CD14-positive monocyte (primary cell): ENCODE data around the gene HMGXB3. TPM values are rescaled to one million over a fixed set of nuclear protein-coding genes. Genes with fewer than 3 reads are reported as not detected.

Source experiments
- DNase-seq, 3 donors: peaks; one replicate each; pipeline ENCODE4 v3.0.0-alpha.2; 2011 to 2022
- H2AFZ ChIP-seq: 2 replicates; pipeline ENCODE4 v1.6.0; 2012; ENCODE audit warnings: mild to moderate bottlenecking, low read depth, low read length, inconsistent platforms; ENCODE audit not compliant: insufficient read depth, poor library complexity, severe bottlenecking
- H3K27ac ChIP-seq, 2 donors: 1 replicate in 1 of 2; 2 replicates in 1 of 2; pipeline ENCODE4 v1.5.1; 2012 to 2013; ENCODE audit warnings: low read length in 2 of 2, control low read depth in 1 of 2, inconsistent platforms in 1 of 2, low read depth in 1 of 2, mild to moderate bottlenecking in 1 of 2
- H3K27me3 ChIP-seq, 2 donors: one replicate each; pipeline versions ENCODE4 v1.6.0 to v1.6.1; 2011 to 2013; ENCODE audit warnings: low read length in 2 of 2; ENCODE audit not compliant: control insufficient read depth in 2 of 2, insufficient read depth in 2 of 2
- H3K36me3 ChIP-seq, 2 donors: replicated peaks in 1 of 2; 1 replicate in 1 of 2; 2 replicates in 1 of 2; pipeline versions ENCODE4 v1.5.1 to v1.6.1; 2012 to 2013; ENCODE audit warnings: low read length in 2 of 2, control low read depth in 1 of 2, inconsistent platforms in 1 of 2, mild to moderate bottlenecking in 1 of 2; ENCODE audit not compliant: insufficient read depth in 2 of 2, control insufficient read depth in 1 of 2
- H3K4me1 ChIP-seq, 2 donors: 1 replicate in 1 of 2; 2 replicates in 1 of 2; pipeline versions ENCODE4 v1.5.1 to v1.6.1; 2012 to 2013; ENCODE audit warnings: low read length in 2 of 2, control low read depth in 1 of 2, inconsistent platforms in 1 of 2, mild to moderate bottlenecking in 1 of 2, moderate library complexity in 1 of 2; ENCODE audit not compliant: insufficient read depth in 2 of 2, control insufficient read depth in 1 of 2
- H3K4me2 ChIP-seq: replicated peaks from 2 replicates; pipeline ENCODE3; 2012; ENCODE audit warnings: low read length, moderate library complexity, mild to moderate bottlenecking; ENCODE audit not compliant: poor library complexity, severe bottlenecking; ENCODE audit errors: extremely low read depth
- H3K4me3 ChIP-seq, 3 experiments: fragments of 200-600 bp in 1 of 3; sonication (generic) in 1 of 3; replicated peaks in 1 of 3; 1 replicate in 2 of 3; 2 replicates in 1 of 3; pipeline ENCODE4 v1.5.1; 2011 to 2013; ENCODE audit warnings: low read length in 3 of 3, mild to moderate bottlenecking in 3 of 3, control low read depth in 2 of 3, low read depth in 2 of 3, inconsistent platforms in 1 of 3, moderate library complexity in 1 of 3
- H3K79me2 ChIP-seq: 2 replicates; pipeline ENCODE4 v1.6.0; 2012; ENCODE audit warnings: mild to moderate bottlenecking, control low read depth, inconsistent platforms, low read length, moderate library complexity; ENCODE audit not compliant: insufficient read depth
- H3K9ac ChIP-seq: 2 replicates; pipeline ENCODE4 v1.6.0; 2017; ENCODE audit warnings: low read length, mild to moderate bottlenecking; ENCODE audit not compliant: insufficient read depth, poor library complexity, severe bottlenecking
- H3K9me3 ChIP-seq, 2 donors: replicated peaks in 1 of 2; 1 replicate in 1 of 2; 2 replicates in 1 of 2; pipeline versions ENCODE4 v1.5.1 to v1.6.1; 2012 to 2013; ENCODE audit warnings: low read length in 2 of 2, control low read depth in 1 of 2; ENCODE audit not compliant: control insufficient read depth in 1 of 2, insufficient read depth in 1 of 2
- H4K20me1 ChIP-seq: 2 replicates; pipeline ENCODE4 v1.6.0; 2012; ENCODE audit warnings: mild to moderate bottlenecking, low read length, control low read depth, moderate library complexity; ENCODE audit not compliant: insufficient read depth
- H3K27ac Mint-ChIP-seq, 7 donors: one replicate each; pipeline ENCODE4 v1.8.0; 2020; ENCODE audit warnings: mild to moderate bottlenecking in 7 of 7, mixed read lengths in 7 of 7, moderate library complexity in 6 of 7, inconsistent platforms in 2 of 7
- H3K27me3 Mint-ChIP-seq, 3 donors: one replicate each; pipeline ENCODE4 v1.8.0; 2021 to 2022; ENCODE audit warnings: low read depth in 3 of 3, mild to moderate bottlenecking in 3 of 3, mixed read lengths in 3 of 3, moderate library complexity in 3 of 3, inconsistent platforms in 1 of 3
- H3K36me3 Mint-ChIP-seq, 2 donors: one replicate each; pipeline ENCODE4 v1.8.0; 2020; ENCODE audit warnings: mixed read lengths in 2 of 2, inconsistent platforms in 1 of 2, mild to moderate bottlenecking in 1 of 2
- H3K4me1 Mint-ChIP-seq: one replicate; pipeline ENCODE4 v1.8.0; 2020; ENCODE audit warnings: mild to moderate bottlenecking, mixed read lengths
- H3K4me3 Mint-ChIP-seq, 2 donors: one replicate each; pipeline ENCODE4 v1.8.0; 2020; ENCODE audit warnings: mild to moderate bottlenecking in 2 of 2, mixed read lengths in 2 of 2, moderate library complexity in 1 of 2
- H3K9me3 Mint-ChIP-seq, 7 donors: one replicate each; pipeline ENCODE4 v1.8.0; 2020 to 2022; ENCODE audit warnings: mixed read lengths in 7 of 7, mild to moderate bottlenecking in 6 of 7, moderate library complexity in 6 of 7, inconsistent platforms in 2 of 7
- WGBS: methylation state at CpG from one replicate; pipeline ENCODE4 v1.1.5; 2013; ENCODE audit warnings: missing lambda C conversion rate; ENCODE audit not compliant: insufficient coverage; 5-methylcytosine and 5-hydroxymethylcytosine counted together
- intact Hi-C, 2 donors: fragments of 100-400 bp; cut with micrococcal nuclease; formaldehyde crosslinking; loops; one replicate each; pipeline versions ENCODE4 v1.15.0 to v1.15.1; 2023
- polyA plus RNA-seq, 3 donors: library from polyadenylated mRNA; depleted of rRNA in 1 of 3; unstranded in 2 of 3; stranded (reverse) in 1 of 3; fragments of 300-500 nt in 2 of 3; fragments of >200 nt in 1 of 3; fragmentation: Illumina TruSeq in 2 of 3; gene quantifications; 1 replicate in 2 of 3; 2 replicates in 1 of 3; pipeline ENCODE4 v1.2.3, GENCODE V29; 2012 to 2021
- TF ChIP-seq, protein P1 (sequence below): fragments of 200-600 bp; IDR thresholded peaks from one replicate; pipeline ENCODE4 v1.8.0; 2022; ENCODE audit warnings: antibody characterized with exemption, mild to moderate bottlenecking

The HMGXB3 gene
- polyA plus RNA-seq, 3 donors = 3.1 to 22.9 (median 6.2) TPM

DNA sequence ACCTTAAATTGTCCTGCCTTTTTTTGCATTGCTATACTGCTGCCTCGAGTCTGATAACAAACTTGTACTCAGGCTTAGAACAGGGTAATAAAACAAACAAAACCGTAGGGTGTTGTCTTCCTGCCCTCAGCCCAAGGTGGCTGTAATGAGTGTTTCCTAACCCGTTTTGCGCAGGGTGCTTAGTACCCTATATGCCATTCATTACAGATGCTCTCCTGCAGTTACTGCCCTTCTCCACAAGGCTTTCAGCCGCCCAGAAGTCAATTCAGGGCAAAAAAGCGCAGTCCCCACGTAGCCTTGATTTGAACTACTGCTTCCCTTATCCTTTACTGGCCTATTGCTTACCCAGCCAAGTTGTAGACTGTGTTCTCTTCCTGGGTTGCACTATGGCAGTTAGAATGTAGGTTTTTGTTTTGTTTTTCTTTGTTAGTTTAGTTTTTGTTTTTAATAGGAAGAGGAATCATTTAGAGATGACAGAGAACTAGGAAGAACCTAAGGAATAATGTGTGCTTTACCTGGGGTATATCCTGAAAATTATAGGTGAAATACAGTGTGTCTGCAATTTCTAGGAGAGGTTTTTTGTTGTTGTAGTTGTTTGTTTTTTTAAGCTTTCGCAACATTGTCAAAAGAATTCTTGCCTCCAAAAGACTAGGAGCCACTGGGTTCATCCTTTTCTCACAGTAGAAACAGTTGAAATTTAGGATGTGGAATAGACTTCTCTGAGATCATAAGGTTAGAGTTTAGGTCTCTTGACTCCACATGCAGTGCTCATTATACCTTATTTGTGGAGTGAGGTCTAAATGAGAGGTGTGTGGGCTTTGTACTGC, 1.3 kb downstream of the HMGXB3 start:
- Histone ChIP-seq H4K20me1 (peaks cover 35% of the 10 kb centered on the region), H3K79me2 (peaks cover 44% of the 10 kb centered on the region), H3K27ac (peak overlapping the region; percentile 86 to 88), H3K9me3 (no peaks in the 10 kb centered on the region), H3K4me2 (peak overlapping the region; percentile 75), H3K4me1 (peaks cover 21 to 23% of the 10 kb centered on the region in 2 donors), H3K9ac (peak overlapping the region; percentile 95), H3K27me3 (no peaks in the 10 kb centered on the region), H3K4me3 (peak overlapping the region; percentile 63 to 80 (median 66)), H2AFZ (peak overlapping the region; percentile 84), H3K36me3 (peaks cover 17 to 29% of the 10 kb centered on the region in 2 donors)
- Mint-ChIP-seq H3K4me3 (peak overlapping the region; percentile 88 to 96), H3K4me1 (peaks cover 31% of the 10 kb centered on the region), H3K9me3 (peaks cover 0 to 2% (median 0%) of the 10 kb centered on the region in 7 donors), H3K27ac (peak overlapping the region; percentile 88 to 95 (median 94)), H3K36me3 (peaks cover 28 to 34% of the 10 kb centered on the region in 2 donors), H3K27me3 (peaks cover 0 to 2% (median 0%) of the 10 kb centered on the region in 3 donors)
- TF ChIP-seq, protein P1, sequence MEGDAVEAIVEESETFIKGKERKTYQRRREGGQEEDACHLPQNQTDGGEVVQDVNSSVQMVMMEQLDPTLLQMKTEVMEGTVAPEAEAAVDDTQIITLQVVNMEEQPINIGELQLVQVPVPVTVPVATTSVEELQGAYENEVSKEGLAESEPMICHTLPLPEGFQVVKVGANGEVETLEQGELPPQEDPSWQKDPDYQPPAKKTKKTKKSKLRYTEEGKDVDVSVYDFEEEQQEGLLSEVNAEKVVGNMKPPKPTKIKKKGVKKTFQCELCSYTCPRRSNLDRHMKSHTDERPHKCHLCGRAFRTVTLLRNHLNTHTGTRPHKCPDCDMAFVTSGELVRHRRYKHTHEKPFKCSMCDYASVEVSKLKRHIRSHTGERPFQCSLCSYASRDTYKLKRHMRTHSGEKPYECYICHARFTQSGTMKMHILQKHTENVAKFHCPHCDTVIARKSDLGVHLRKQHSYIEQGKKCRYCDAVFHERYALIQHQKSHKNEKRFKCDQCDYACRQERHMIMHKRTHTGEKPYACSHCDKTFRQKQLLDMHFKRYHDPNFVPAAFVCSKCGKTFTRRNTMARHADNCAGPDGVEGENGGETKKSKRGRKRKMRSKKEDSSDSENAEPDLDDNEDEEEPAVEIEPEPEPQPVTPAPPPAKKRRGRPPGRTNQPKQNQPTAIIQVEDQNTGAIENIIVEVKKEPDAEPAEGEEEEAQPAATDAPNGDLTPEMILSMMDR = peak; percentile 80
- DNase-seq = peak; percentile 75 to 85 (median 83)
- 17% methylated on average over 6 of the region's 8 CpGs for whole genome bisulfite sequencing
- intact Hi-C loops = loop anchor here in 1 of 2 donors (5.0 kb wide), 1 partner anchor 40 kb away; the partner anchor contains the start of gene SLC26A2

DNA sequence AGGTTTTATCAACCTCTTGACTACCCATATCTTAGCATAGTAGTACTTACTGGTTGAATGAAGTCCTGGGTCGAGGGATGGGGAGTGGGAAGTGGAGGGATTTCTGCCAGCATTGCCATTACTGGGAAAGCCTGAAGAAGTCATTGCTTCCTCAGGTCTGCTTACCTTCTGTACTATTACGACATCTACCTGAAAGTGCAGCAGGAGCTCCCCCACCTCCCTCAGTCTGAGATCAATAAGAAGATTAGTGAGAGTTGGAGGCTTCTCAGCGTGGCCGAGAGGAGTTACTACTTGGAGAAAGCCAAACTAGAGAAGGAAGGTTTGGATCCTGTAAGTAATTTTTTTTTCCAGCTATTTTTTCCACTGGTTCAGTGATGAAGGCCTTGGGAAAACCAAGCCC, 5.8 kb downstream of the HMGXB3 start:
- H3K9me3 Mint-ChIP-seq = peaks cover 0 to 2% (median 0%) of the 10 kb centered on the region in 7 donors
- Histone ChIP-seq H3K4me3 (no peak overlapping the region), H2AFZ (no peak overlapping the region), H3K9ac (no peak overlapping the region), H3K27me3 (no peaks in the 10 kb centered on the region), H3K4me1 (peaks cover 15 to 16% of the 10 kb centered on the region in 2 donors), H3K9me3 (no peaks in the 10 kb centered on the region), H4K20me1 (peaks cover 44% of the 10 kb centered on the region), H3K79me2 (peaks cover 37% of the 10 kb centered on the region), H3K36me3 (peaks cover 55 to 74% of the 10 kb centered on the region in 2 donors), H3K27ac (no peak overlapping the region), H3K4me2 (no peak overlapping the region)
- no peak overlapping the region for H3K27ac Mint-ChIP-seq
- no CpG with 5 or more reads among the region's 4 CpGs for WGBS
- no peak overlapping the region for H3K4me3 Mint-ChIP-seq
- TF ChIP-seq, protein P1 = no peak
- no peak for DNase-seq
- H3K36me3 Mint-ChIP-seq = peaks cover 62 to 73% of the 10 kb centered on the region in 2 donors
- intact Hi-C loops = no loop called here
- H3K4me1 Mint-ChIP-seq = peaks cover 17% of the 10 kb centered on the region
- peaks cover 0 to 2% (median 0%) of the 10 kb centered on the region in 3 donors for H3K27me3 Mint-ChIP-seq
